HepG2 (cell line): ENCODE measurements around the gene PRKG1. TPM values are rescaled to one million over a fixed set of nuclear protein-coding genes. Genes with fewer than 3 reads are reported as not detected.

Source experiments
- ATAC-seq: fragments of 200-7000 bp; cut with Tn5 transposase; 3 replicates; pipeline ENCODE4 v1.9.1; 2020; ENCODE audit warnings: mild to moderate bottlenecking, moderate library complexity
- BruUV-seq: library from RNA; stranded (reverse); fragments of 400-500 nt; replicated peaks from 2 replicates; lab custom pipeline; 2021; lab: Mats Ljungman, UMichigan
- CTCF ChIA-PET: fragments of 300-600 bp; formaldehyde crosslinking; extraction: SDS; loops from one replicate; lab custom pipeline; 2021; ENCODE audit warnings: low total read pairs, inconsistent platforms, low intra/inter-chr PET ratio; lab: Yijun Ruan, JAX
- POLR2A ChIA-PET: fragments of 350-600 bp; sonication (Branson Sonifier 250); formaldehyde crosslinking; loops from one replicate; lab custom pipeline; 2020; ENCODE audit warnings: antibody characterized with exemption, inconsistent platforms; lab: Yijun Ruan, JAX
- DNase-seq: peaks from one replicate; pipeline ENCODE4 v3.0.0-alpha.2; 2015; ENCODE audit warnings: low spot score
- FAIRE-seq: peaks from 3 replicates; lab custom pipeline; 2011; peaks lifted over from hg19 to GRCh38; lab: Jason Lieb, UNC
- H2AFZ ChIP-seq: one replicate; pipeline ENCODE4 v1.6.1; 2011; ENCODE audit warnings: low read length, inconsistent platforms
- H3K27ac ChIP-seq: fragments of 300-600 bp; 3 replicates; pipeline ENCODE4 v1.8.0; 2011; ENCODE audit warnings: mixed run types, mild to moderate bottlenecking, mixed read lengths, low read length, inconsistent platforms; ENCODE audit not compliant: insufficient read depth; ENCODE audit errors: extremely low read length
- H3K27me3 ChIP-seq, 2 experiments: fragments of 200-600 bp in 1 of 2; 2 replicates in 1 of 2; 3 replicates in 1 of 2; pipeline versions ENCODE4 v1.6.0 to v1.8.0; 2011; ENCODE audit warnings: low read length in 2 of 2, mild to moderate bottlenecking in 2 of 2, moderate library complexity in 2 of 2, inconsistent platforms in 1 of 2; ENCODE audit not compliant: insufficient read depth in 2 of 2, control insufficient read depth in 1 of 2
- H3K36me3 ChIP-seq, 2 experiments: fragments of 200-600 bp in 1 of 2; replicated peaks in 1 of 2; 2 replicates in 1 of 2; 3 replicates in 1 of 2; pipeline versions ENCODE4 v1.5.1 to v1.8.0; 2011; ENCODE audit warnings: low read length in 2 of 2, inconsistent platforms in 1 of 2; ENCODE audit not compliant: insufficient read depth in 2 of 2, control insufficient read depth in 1 of 2
- H3K4me1 ChIP-seq: 2 replicates; pipeline ENCODE4 v1.5.1; 2012; ENCODE audit warnings: low read length, inconsistent platforms; ENCODE audit not compliant: insufficient read depth
- H3K4me2 ChIP-seq: 2 replicates; pipeline ENCODE4 v1.6.0; 2011; ENCODE audit warnings: low read depth, low read length, inconsistent platforms
- H3K4me3 ChIP-seq, 3 experiments: fragments of 200-600 bp in 1 of 3; sonication (generic), shearing (Covaris generic) in 1 of 3; replicated peaks in 1 of 3; 2 replicates each; pipeline ENCODE4 v1.5.1; 2011 to 2016; ENCODE audit warnings: low read length in 3 of 3, inconsistent platforms in 2 of 3, low read depth in 2 of 3, mild to moderate bottlenecking in 2 of 3, control low read depth in 1 of 3, mixed read lengths in 1 of 3; ENCODE audit not compliant: insufficient read depth in 1 of 3
- H3K79me2 ChIP-seq: one replicate; pipeline ENCODE4 v1.6.1; 2011; ENCODE audit warnings: low read length, inconsistent platforms; ENCODE audit not compliant: insufficient read depth
- H3K9ac ChIP-seq: 2 replicates; pipeline ENCODE4 v1.6.0; 2011; ENCODE audit warnings: mild to moderate bottlenecking, low read depth, low read length, inconsistent platforms; ENCODE audit not compliant: insufficient read depth
- H3K9me3 ChIP-seq: 2 replicates; pipeline ENCODE4 v1.5.1; 2012; ENCODE audit warnings: mild to moderate bottlenecking, low read length
- H4K20me1 ChIP-seq: 2 replicates; pipeline ENCODE4 v1.6.0; 2011; ENCODE audit warnings: inconsistent platforms, mild to moderate bottlenecking, low read length, moderate library complexity; ENCODE audit not compliant: insufficient read depth
- CHD4 ChIP-seq: fragments of 200-600 bp; sonication (generic); IDR thresholded peaks from 2 replicates; pipeline ENCODE4 v1.7.0; 2017; ENCODE audit warnings: mild to moderate bottlenecking, low read length, borderline replicate concordance
- HMG20B ChIP-seq: conservative IDR thresholded peaks from 2 replicates; pipeline ENCODE4 v1.6.1; 2016; ENCODE audit warnings: missing genetic modification reagents, missing compliant biosample characterization
- MBNL3 ChIP-seq: fragments of 250-450 bp; sonication (Bioruptor Pico); conservative IDR thresholded peaks from 2 replicates; pipeline ENCODE4 v1.8.0; 2022; ENCODE audit warnings: mild to moderate bottlenecking, inconsistent platforms
- RFX3 ChIP-seq: IDR thresholded peaks from 2 replicates; pipeline ENCODE4 v1.6.1; 2016; ENCODE audit warnings: missing biosample characterization, missing genetic modification reagents
- TEAD3 ChIP-seq: optimal IDR thresholded peaks from 2 replicates; pipeline ENCODE3; 2016; ENCODE audit warnings: borderline replicate concordance
- TMF1 ChIP-seq: sonication (generic); formaldehyde crosslinking; IDR thresholded peaks from 2 replicates; pipeline ENCODE4 v1.8.1; 2022; ENCODE audit warnings: low read depth, missing genetic modification reagents
- TP53 ChIP-seq: sonication (generic); formaldehyde crosslinking; conservative IDR thresholded peaks from 2 replicates; pipeline ENCODE4 v1.4.0; 2020; ENCODE audit warnings: missing genetic modification reagents
- ZEB1 ChIP-seq: IDR thresholded peaks from 2 replicates; pipeline ENCODE4 v1.6.1; 2012; ENCODE audit warnings: mild to moderate bottlenecking, low read depth, inconsistent platforms; ENCODE audit not compliant: insufficient replicate concordance
- ZNF33A ChIP-seq: sonication (generic); formaldehyde crosslinking; IDR thresholded peaks from 2 replicates; pipeline ENCODE4 v1.5.1; 2020; ENCODE audit warnings: missing genetic modification reagents, mild to moderate bottlenecking, moderate library complexity, borderline replicate concordance
- ZNF670 ChIP-seq: sonication (generic); formaldehyde crosslinking; IDR thresholded peaks from 2 replicates; pipeline ENCODE4 v1.8.0; 2022; ENCODE audit warnings: mild to moderate bottlenecking, missing genetic modification reagents, borderline replicate concordance
- WGBS: methylation state at CpG from one replicate; pipeline ENCODE4 v1.1.6; 2017; ENCODE audit warnings: low lambda C conversion rate; 5-methylcytosine and 5-hydroxymethylcytosine counted together
- in situ Hi-C: cut with HindIII; loops from 2 replicates; pipeline ENCODE4 v1.10.0; 2017; ENCODE audit warnings: low pct_unique_long_range_greater_than_20kb; ENCODE audit not compliant: extremely low pct_ligation_motif_present
- intact Hi-C: fragments of 100-400 bp; cut with micrococcal nuclease; formaldehyde crosslinking; loops from one replicate; pipeline ENCODE4 v1.10.0; 2022; ENCODE audit not compliant: unreplicated experiment
- polyA plus RNA-seq, 8 experiments: library from polyadenylated mRNA; depleted of rRNA in 3 of 8; stranded (reverse) in 7 of 8; unstranded in 1 of 8; fragments of >200 nt; fragmentation: Illumina TruSeq in 4 of 8; extraction: Trizol in 4 of 8; gene quantifications; 2 replicates each; pipeline versions ENCODE4 v1.2.1 to v1.2.3, GENCODE V29; 2011 to 2016; ENCODE audit warnings: low read depth in 4 of 8, missing spikeins in 1 of 8, mixed read lengths in 1 of 8; ENCODE audit not compliant: insufficient read depth in 1 of 8
- total RNA-seq, 5 experiments: library from RNA; depleted of rRNA; stranded (reverse); fragments of >200 nt; fragmentation: Illumina TruSeq; extraction: Trizol; gene quantifications; 2 replicates each; pipeline ENCODE4 v1.2.3, GENCODE V29; 2016; ENCODE audit warnings: low read depth in 1 of 5
- TF ChIP-seq, protein P1 (sequence below): sonication (generic); formaldehyde crosslinking; IDR thresholded peaks from 2 replicates; pipeline ENCODE4 v1.4.0; 2020; ENCODE audit warnings: missing genetic modification reagents

PRKG1 gene
- total and polyA plus RNA-seq, 2 of the 13 experiments (the other 11 are each of a cell fraction or from before 2014, with no cell fraction given): 0.01 TPM; not detected in 1

DNA sequence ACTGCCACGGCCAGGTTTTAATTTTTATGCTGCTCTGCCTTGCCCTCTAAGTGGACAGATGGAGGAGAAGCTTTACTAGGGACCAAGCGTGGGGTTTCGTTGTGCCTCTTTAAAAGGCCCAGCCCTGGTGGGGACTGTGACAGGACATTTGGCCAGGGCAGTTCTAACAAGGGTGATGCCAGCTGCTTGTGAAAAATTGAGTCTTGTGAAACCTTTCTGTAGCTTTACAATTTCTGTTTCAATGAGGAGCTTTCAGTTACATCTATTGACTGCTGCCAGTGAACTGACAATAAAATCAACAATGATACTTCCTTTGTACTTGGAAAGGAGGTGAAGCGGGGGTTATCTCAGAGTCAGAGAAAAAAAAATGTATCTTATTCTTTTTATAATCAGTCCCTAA, 858.2 kb downstream of the PRKG1 start:
- ChIA-PET POLR2A (no interaction called here), CTCF (no interaction called here)
- Histone ChIP-seq H3K4me2 (no peak overlapping the region), H3K4me1 (no peaks in the 10 kb centered on the region), H3K4me3 (no peak overlapping the region), H3K27me3 (no peaks in the 10 kb centered on the region), H3K79me2 (no peaks in the 10 kb centered on the region), H3K9ac (no peak overlapping the region), H4K20me1 (no peaks in the 10 kb centered on the region), H3K9me3 (no peaks in the 10 kb centered on the region), H3K36me3 (no peaks in the 10 kb centered on the region), H3K27ac (no peak overlapping the region), H2AFZ (no peak overlapping the region)
- 8% methylated on average over 4 of the region's 4 CpGs for WGBS
- in situ Hi-C loops (no loop called here), intact Hi-C loops (no loop called here)
- DNase-seq (no peak), FAIRE-seq (no peak), ATAC-seq (no peak)
- no TSS peak for BruUV-seq
- no peak for TF ChIP-seq ZNF33A (CRISPR knock-in tag)

- 3% methylated on average over 5 of the region's 5 CpGs for WGBS
- Histone ChIP-seq H3K27ac (no peak overlapping the region), H3K79me2 (no peaks in the 10 kb centered on the region), H3K4me2 (no peak overlapping the region), H3K9me3 (no peaks in the 10 kb centered on the region), H3K36me3 (no peaks in the 10 kb centered on the region), H4K20me1 (no peaks in the 10 kb centered on the region), H3K9ac (no peak overlapping the region)
- DNase-seq (no peak), FAIRE-seq (no peak)
- CTCF ChIA-PET: no interaction called here
- no peak for TF ChIP-seq RFX3
- TF ChIP-seq TP53 (CRISPR knock-in tag): no peak
- no peak for TF ChIP-seq TEAD3
- no peak for TF ChIP-seq HMG20B (CRISPR knock-in tag)
- no peak for TF ChIP-seq TMF1
- TF ChIP-seq CHD4: no peak
- TF ChIP-seq MBNL3 (CRISPR knock-in tag): no peak
- no peak for TF ChIP-seq ZEB1
- TF ChIP-seq, protein P1, sequence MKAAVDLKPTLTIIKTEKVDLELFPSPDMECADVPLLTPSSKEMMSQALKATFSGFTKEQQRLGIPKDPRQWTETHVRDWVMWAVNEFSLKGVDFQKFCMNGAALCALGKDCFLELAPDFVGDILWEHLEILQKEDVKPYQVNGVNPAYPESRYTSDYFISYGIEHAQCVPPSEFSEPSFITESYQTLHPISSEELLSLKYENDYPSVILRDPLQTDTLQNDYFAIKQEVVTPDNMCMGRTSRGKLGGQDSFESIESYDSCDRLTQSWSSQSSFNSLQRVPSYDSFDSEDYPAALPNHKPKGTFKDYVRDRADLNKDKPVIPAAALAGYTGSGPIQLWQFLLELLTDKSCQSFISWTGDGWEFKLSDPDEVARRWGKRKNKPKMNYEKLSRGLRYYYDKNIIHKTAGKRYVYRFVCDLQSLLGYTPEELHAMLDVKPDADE (CRISPR knock-in tag): no peak
- no peak for TF ChIP-seq ZNF670 (CRISPR knock-in tag)
- TF ChIP-seq, all 625 proteins: peak for 0
- Histone ChIP-seq H3K4me3 (no peak overlapping the region), H3K4me1 (no peaks in the 10 kb centered on the region), H3K27me3 (no peaks in the 10 kb centered on the region), H2AFZ (no peak overlapping the region)
- in situ Hi-C loops (no loop called here), intact Hi-C loops (no loop called here)
- BruUV-seq: no TSS peak
- no peak for ATAC-seq
- POLR2A ChIA-PET: no interaction called here
These were observed 860.1 kb downstream of the PRKG1 start for GRCh38 chr10:51934373-51934772.
